ENCODE data around the gene KCNQ1OT1.

Gene KCNQ1OT1

DNA sequence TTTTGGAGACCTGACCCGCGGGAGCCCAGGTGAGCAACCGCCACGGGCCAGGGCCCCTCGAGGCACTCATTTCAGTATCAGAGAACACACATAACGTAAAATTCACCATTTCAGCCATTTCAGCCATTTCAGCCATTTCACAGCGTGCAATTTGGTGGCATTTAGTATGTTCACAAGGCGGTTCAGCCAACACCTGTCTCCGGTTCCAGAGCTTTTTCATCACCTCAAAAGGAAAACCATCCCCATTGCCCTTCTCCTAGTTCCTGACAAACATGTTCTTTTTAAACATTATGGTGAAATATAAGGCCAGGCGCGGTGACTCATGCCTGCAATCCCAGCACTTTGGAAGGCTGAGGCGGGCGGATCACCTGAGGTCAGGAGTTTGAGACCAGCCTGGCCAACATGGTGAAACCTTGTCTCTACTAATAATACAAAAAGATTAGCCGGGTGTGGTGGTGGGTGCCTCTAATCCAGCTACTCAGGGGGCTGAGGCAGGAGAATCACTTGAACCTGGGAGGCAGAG, 135.7 kb downstream of the KCNQ1OT1 start:
- Mint-ChIP-seq H3K27ac (no peak overlapping the region), H3K27me3 (ENCODE audit: low read depth) (no peaks in the 10 kb centered on the region), H3K4me3 (no peak overlapping the region), H3K36me3 (ENCODE audit: low read depth) (no peaks in the 10 kb centered on the region), H3K4me1 (ENCODE audit: low read depth) (no peaks in the 10 kb centered on the region), H3K9me3 (no peaks in the 10 kb centered on the region)
- DNase-seq (ENCODE audit: low spot score) = no peak

DNA sequence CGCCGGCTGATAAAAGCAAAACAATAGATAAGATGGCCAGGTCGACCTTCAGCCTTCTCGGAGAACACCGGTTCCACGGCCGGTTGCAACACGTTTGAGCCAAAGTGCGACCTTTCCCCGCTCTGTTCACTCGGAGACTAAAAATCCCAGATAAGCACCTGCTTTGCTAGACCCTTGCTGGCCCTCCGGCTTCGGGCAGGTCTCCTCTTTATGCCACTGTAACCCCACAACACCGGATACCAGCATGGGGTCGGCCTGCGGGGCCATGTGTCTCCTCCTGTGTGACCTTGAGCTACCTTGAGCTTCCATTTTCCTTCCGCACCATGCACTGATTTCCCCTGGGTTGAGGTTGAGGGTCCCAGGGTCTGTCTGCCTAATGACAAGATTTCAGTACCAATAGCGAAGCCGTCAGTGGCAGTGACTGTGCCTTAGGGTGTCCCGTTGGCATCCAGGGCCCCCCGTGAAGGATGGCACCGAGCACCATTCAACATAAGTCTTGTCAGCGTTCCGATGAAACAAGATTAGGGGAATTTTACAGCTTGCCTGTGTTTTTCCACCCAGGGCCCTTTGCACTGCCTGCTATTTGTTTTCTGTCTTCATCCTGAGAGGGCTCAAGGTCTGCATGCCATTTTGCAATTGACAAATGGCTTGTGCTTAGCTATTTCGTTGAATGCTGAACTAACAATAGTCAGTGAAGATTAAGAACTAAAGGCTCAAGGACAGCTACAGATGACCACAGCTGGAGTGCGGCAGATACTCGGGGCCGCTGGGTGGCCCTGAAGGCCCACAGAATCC, 136.4 kb downstream of the KCNQ1OT1 start:
- Mint-ChIP-seq H3K36me3 (ENCODE audit: low read depth) (no peaks in the 10 kb centered on the region), H3K27ac (no peak overlapping the region), H3K9me3 (no peaks in the 10 kb centered on the region), H3K27me3 (ENCODE audit: low read depth) (no peaks in the 10 kb centered on the region), H3K4me1 (ENCODE audit: low read depth) (no peaks in the 10 kb centered on the region), H3K4me3 (no peak overlapping the region)
- no peak for DNase-seq (ENCODE audit: low spot score)

DNA sequence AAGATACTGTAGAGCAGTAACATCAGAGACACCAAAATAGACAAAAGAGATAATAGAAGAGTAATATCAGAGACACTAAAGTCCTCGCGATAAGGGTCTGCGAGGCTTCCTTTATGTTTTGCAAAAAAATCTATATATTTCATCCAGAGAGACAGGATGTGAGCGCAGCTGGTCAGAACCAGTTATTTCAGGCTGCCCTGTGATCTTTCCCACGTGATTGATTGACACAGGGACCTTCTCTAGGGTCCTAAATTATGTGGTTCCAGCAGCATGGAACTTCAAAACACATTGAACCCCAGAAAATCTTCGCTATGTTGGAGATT, 136.9 kb downstream of the KCNQ1OT1 start:
- Mint-ChIP-seq H3K4me1 (ENCODE audit: low read depth) (no peaks in the 10 kb centered on the region), H3K36me3 (ENCODE audit: low read depth) (no peaks in the 10 kb centered on the region), H3K27ac (no peak overlapping the region), H3K9me3 (no peaks in the 10 kb centered on the region), H3K27me3 (ENCODE audit: low read depth) (no peaks in the 10 kb centered on the region), H3K4me3 (no peak overlapping the region)
- no peak for DNase-seq (ENCODE audit: low spot score)

DNA sequence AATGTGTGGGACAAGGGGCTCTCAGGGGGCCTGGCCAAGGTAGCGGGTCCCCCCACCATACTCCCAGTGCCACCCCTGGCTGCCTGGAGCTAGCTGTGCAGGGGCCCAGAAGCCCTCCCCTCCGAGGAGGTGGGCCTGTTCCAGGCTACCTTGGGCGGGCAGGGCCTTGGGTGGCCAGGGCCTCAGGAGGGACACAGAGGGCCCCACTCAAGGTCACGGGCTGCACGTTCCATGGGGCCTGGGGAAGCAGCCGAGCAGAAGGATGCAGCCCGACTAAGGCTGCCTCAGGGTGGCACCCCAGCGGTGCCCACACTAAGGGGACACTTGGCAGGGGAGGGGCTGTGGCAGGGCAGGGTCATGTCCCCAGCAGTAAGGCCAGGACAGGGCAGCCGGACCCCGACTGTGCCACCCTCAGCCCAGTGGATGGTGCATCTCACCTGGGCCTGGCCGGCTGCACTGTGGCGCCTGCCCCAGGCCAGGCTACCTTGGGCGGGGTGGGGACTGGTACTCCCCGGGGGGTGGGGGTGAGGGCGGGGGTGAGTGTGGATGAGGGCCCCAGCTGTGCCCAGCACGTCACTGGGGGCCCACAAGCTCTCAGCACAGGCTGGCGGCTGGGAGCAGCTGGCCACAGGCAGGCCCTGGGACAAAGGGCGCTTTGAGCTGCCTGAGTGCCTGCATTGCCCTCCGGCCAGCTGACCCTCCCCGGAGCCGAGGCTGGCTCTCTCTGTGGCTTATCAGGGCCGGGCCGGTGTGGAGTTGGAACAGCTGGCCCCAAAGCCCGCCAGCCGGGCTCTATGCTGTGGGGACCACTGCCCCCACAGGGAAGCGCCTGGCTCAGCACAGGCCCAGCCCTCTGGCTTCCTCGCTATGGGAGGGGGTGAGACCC, 137.9 kb downstream of the KCNQ1OT1 start:
- H3K4me1 Mint-ChIP-seq (ENCODE audit: low read depth) = no peaks in the 10 kb centered on the region
- H3K36me3 Mint-ChIP-seq (ENCODE audit: low read depth) = no peaks in the 10 kb centered on the region
- no peak overlapping the region for H3K4me3 Mint-ChIP-seq
- no peak overlapping the region for H3K27ac Mint-ChIP-seq
- no peaks in the 10 kb centered on the region for H3K9me3 Mint-ChIP-seq
- DNase-seq (ENCODE audit: low spot score) = no peak
- H3K27me3 Mint-ChIP-seq (ENCODE audit: low read depth) = no peaks in the 10 kb centered on the region

DNA sequence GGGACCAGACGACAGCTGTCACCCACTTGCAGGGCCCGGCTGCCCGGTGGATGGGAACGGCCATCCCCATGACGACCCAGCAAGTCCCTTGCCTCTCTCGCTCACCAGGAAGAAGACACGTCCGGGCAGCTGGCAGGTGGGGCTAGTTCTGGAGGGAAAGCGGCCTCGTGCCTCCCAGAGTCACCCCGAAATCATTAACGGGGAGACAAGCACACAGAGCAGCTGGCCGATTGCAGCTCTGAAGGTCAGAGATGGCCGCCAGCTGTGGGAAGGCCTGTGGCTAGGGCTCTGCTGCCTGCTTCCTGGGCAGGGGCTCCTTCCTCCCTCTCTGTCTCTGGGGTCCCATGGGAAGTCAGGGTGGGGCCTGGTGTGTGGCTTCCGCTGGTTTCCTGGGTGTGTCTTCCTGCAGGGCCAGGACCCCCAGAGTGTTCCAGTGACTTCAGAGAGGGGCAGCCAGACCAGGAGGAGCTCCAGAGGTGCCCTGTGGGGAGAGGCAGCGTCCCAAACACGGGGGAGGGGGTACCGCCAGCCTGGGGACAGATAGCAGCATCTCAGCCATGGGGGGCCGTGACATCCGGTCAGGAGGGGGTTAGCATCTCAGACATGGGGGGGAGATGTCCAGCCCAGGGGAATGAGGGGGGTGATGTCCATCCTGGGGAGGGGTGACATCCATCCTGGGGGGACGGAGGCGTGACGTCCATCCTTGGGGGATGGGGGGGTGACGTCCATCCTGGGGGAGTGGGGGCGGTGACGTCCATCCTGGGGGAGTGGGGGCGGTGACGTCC, 140.1 kb downstream of the KCNQ1OT1 start:
- no peaks in the 10 kb centered on the region for H3K4me1 Mint-ChIP-seq (ENCODE audit: low read depth)
- H3K9me3 Mint-ChIP-seq = no peaks in the 10 kb centered on the region
- no peaks in the 10 kb centered on the region for H3K27me3 Mint-ChIP-seq (ENCODE audit: low read depth)
- H3K36me3 Mint-ChIP-seq (ENCODE audit: low read depth) = no peaks in the 10 kb centered on the region
- DNase-seq (ENCODE audit: low spot score) = no peak
- H3K4me3 Mint-ChIP-seq = no peak overlapping the region
- H3K27ac Mint-ChIP-seq = no peak overlapping the region

DNA sequence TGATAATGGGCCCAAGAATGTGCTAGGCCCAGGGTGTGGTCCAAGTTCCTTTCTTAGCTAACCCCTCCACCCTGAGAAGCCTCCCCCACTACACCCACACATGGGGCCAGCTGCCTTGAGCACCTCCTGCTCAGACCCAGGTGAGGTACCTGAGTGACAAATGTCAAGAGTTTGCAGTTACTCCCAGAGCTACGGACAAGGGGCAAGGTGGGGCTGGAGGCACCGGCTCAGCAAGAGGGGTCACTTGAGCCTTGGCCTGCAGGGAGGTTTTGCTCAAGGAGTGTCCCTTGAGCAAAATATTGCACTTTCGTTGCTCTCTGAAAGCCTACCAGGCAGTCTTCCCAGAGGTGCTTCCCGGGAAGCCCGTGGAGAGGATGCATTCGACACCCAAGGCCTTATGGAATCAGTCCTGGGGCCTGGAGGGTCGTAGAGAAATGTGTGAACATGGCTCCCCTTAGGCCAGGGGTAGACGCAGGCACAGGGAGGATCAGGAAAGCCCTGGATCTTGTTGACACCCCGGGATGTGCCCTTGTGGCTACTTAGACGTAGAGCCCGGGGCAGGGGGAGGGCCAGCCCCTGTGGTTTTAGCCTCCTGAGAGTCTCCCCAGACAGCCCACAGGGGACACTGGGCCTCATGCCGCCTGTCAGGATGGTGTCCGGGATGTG, 140.8 kb downstream of the KCNQ1OT1 start:
- Mint-ChIP-seq H3K27me3 (ENCODE audit: low read depth) (no peaks in the 10 kb centered on the region), H3K36me3 (ENCODE audit: low read depth) (no peaks in the 10 kb centered on the region), H3K4me3 (no peak overlapping the region), H3K4me1 (ENCODE audit: low read depth) (no peaks in the 10 kb centered on the region), H3K27ac (no peak overlapping the region), H3K9me3 (no peaks in the 10 kb centered on the region)
- DNase-seq (ENCODE audit: low spot score) = no peak

DNA sequence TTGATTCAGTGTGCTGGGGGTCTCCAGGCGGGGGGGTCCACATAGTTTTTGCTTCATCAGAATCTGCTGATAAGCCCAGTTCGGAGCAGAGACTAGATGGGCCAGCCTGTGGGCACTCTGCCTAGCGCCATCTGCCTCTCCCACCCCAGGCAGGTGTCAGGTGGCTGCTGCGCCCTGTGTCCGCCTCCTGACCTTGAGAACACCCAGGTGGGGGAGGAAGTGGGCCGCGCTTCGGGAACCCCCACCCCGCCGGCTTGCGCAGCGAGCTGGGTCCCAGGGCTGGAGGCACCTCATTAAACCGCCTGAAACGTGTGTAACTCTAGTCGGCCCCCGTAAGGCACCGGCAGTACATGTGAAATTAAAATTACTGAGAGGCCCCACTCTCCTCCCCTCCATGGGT, 141.4 kb downstream of the KCNQ1OT1 start:
- no peak overlapping the region for H3K27ac Mint-ChIP-seq
- H3K27me3 Mint-ChIP-seq (ENCODE audit: low read depth) = no peaks in the 10 kb centered on the region
- H3K4me3 Mint-ChIP-seq = no peak overlapping the region
- no peaks in the 10 kb centered on the region for H3K36me3 Mint-ChIP-seq (ENCODE audit: low read depth)
- H3K4me1 Mint-ChIP-seq (ENCODE audit: low read depth) = no peaks in the 10 kb centered on the region
- no peak for DNase-seq (ENCODE audit: low spot score)
- no peaks in the 10 kb centered on the region for H3K9me3 Mint-ChIP-seq

Data from T-helper 2 cell treated with Interferon-gamma antibody and Interleukin-4, amounts not matched to agents 5 μg/mL and 100 μg/mL, for 36 hours (primary cell).